Stromal cell of bone marrow (primary cell): ENCODE data around the gene IL11.
A peak's percentile ranks its signal among the peaks of the same experiment; 100 is the strongest.
"Not testable (repeated sequence)": the region's sequence is repeated elsewhere in the genome, so short reads cannot be mapped to it uniquely, and the experiment has no call there.

ENCODE experiments used
- DNase-seq: peaks from one replicate; pipeline ENCODE4 v3.0.0-alpha.2; 2012; ENCODE audit warnings: low read depth

The IL11 gene

DNA sequence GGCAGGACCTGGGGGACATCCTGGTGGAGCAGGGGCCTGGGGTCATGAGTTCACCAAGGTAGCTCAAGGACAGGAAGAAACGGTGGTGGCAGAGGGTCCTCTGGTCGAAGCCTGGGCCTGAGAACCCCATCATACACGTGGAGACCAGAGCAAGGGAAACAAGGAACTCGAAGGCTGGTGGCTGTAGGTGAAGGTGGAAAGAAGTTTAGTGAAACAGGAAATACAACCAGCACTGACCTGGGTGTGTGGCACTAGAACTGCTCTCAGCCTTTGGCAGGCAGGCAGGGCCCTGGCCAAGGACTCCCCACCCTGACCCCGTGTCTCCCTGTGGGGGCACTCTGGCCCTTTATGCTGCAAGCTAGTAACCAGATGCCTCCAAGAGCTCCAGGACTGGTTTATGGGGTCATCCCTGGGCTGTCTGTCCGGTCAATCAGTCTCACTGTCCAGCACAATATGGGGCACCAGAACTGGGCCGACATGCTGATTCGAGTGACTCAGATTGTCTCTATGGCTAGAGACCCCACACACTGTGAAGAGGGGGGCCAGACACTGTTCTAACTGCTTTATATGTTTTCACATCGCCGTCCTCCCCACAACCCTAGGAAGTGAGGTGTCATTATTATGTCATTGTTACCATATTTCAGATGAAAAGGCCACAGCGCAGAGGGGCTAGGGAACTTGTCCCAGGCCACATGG, 19.5 kb downstream of the IL11 start:
- DNase-seq: no peak

DNA sequence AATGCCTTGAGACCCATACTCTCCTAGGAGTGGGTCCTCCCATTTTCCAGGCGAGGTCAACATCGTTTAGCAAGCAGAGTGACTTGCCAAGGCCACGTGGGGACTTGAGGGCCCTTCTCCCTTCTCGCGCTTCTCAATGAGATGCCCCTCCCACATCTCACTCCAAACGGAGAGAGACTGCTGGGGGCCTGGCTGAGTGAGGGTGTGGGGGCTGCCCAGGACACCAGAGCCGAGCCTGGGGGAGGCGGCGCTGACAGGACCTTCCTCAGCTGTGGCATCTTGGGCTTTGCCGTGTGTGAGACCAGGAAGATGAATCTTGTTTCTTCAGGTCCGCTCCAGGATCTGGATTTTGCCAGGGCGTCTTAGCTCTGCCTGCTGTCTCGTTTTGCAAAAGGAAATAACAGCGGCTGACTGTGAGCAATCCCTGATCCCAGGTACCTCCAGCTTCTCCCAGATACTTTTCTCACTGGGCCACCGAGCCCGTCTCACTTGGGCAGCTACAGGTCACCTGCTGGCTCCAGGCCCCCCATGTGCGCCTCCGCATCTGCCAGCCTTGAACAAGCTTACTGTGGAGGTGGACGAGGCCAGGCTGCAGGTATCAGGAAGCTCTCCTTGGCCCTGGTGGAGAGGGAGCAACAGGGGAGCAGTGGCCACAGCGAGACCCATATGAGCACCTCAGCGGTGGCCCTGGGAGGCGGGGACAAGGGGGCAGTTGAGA, 21.8 kb downstream of the IL11 start:
- no peak for DNase-seq

DNA sequence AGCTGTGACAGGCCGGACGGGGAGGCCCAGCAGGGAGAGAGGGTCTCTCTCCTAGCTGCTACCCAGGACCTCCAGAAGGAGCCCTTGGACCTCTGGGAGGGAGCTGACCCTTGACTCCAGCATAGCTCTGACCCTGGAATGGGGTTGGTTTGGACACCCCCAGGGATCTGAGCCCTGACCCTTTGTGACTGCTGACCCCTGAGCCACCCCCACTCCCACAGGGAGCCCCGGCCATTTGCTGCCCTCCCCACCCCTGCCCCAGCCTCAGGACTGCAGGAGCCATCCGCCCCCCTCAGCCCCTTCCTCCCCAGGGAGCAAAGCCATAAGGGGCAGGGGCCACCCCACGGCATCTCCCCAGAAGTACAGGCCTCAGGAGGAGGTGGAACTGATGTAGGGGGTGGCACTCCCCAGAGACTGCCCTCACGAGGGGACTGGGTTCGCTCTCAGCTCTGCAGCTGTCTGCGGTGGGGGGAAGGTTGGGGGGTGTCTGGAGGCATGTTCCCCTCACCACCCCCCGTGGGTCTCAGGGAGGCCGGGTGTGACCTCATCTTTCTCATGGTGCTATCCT, 22.7 kb downstream of the IL11 start:
- DNase-seq: no peak

DNA sequence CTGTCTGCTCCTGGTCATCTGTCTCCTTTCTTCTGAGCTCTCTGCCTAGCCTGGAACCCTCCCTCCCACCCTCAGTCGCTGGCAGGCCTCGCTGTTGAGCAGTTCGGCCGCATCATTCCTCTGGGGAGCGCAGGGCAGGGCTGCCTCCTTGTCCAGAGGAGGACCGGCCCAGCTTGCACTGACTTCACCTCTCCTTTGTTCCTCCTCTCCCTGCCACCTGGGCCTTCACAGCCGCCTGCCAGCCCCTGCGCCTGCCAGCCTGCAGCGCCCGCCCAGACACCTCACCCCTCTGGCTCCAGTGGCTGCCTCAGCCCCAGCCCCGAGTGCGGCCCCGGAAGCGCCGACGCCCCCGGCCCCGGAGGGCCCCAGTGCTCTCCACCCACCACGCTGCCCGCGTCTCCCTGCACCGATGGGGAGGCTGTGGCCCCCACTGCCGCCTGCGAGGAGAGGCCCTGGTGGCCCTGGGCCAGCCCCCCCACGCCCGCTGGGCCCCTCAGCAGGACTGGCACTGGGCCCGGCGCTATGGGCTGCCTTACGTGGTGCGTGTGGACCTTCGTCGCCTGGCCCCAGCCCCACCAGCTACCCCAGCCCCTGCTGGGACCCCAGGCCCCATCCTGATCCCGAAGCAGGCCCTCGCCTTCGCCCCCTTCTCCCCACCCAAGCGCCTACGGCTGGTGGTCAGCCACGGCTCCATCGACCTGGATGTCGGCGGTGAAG, 23.4 kb downstream of the IL11 start:
- no peak for DNase-seq

DNA sequence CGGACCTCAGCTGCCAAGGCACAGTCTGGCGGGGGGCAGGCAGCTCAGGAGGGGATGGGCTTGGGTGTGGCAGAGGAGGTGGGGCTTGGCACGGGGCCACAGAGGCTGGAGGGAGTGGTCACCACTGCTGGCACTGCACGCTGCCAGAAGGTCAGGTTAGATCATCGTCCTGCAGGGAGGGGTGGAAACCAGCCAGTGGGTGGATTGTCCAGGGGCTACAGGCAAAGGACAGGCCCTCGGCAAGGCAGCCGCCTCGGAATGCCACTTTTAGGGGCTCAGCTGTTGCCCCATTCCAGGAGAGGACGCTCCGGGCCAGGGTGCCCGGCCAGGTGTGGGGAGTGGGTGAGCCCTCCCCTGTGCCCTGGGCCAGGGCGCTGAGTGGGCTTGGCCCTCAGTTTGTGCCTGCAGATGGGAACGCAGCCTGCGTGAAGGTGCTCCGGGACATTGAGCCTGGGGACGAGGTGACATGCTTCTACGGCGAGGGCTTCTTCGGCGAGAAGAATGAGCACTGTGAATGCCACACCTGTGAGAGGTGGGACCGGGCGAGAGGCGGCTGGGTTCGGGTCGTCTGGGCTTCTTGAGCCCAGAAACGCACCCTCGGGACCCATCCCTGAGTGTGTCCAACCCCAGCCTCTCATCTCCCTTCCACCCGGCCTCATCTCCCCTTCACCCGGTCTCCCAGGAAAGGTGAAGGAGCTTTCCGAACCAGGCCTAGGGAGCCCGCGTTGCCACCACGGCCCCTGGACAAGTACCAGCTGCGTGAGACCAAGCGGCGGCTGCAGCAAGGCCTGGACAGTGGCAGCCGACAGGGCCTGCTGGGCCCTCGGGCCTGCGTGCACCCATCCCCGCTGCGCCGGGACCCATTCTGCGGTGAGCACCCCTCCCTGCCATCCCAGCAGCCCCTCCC, 24.2 kb downstream of the IL11 start:
- DNase-seq: no peak

DNA sequence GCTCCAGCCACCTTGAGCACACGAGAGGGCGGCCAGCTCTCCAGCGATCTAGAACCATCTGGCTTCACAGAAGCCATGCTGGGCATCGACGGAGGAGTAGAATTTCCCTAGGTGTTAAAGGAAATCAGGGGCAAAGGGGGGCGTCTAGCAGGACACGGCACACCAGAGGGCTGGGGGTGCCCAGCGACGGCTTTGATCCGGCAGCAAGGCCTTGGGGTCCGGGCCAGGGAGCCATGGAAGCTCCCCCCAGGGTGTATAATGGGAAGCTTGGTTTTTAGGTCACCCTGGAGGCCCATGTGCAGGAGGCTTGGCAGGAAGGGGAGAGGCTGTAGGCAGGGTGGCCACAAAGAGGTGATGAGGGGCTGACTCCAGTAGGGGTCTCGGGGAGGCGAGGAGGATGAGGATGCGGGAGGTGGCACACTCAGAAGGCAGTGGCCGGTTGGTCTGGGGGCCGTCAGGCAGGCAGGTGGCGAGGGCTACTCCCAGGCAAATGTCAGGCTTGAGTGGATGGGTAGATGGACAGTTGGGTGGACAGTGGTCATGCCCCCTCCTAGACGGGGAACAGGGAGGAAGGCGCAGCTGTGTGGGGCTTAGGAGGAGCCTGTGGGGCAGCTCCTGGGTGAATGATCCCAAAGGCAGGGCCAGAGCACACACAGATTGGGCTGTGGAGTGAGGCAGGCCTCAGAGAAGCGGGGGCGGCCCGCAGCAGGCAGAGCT, 25.0 kb downstream of the IL11 start:
- no peak for DNase-seq

DNA sequence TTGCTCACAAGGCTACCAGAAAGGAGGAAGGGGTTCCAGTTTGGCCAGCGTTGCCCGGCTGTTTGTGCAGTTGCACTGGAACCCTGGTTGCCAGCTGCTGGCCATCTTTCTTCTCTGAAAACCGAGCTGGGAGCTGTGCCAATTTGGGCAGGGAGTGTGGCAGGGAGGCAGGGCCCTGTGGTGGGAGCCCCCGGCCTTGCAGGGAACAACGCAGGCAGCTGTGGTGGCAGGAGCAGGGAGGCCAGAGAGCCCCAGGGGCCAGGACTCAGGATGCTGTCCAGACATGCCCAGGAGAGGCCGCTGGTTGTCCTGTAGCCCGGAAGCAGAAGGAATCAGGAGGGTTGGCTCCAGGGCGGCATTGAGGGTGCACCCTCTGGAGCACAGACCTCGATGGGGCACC, 25.8 kb downstream of the IL11 start:
- no peak for DNase-seq

DNA sequence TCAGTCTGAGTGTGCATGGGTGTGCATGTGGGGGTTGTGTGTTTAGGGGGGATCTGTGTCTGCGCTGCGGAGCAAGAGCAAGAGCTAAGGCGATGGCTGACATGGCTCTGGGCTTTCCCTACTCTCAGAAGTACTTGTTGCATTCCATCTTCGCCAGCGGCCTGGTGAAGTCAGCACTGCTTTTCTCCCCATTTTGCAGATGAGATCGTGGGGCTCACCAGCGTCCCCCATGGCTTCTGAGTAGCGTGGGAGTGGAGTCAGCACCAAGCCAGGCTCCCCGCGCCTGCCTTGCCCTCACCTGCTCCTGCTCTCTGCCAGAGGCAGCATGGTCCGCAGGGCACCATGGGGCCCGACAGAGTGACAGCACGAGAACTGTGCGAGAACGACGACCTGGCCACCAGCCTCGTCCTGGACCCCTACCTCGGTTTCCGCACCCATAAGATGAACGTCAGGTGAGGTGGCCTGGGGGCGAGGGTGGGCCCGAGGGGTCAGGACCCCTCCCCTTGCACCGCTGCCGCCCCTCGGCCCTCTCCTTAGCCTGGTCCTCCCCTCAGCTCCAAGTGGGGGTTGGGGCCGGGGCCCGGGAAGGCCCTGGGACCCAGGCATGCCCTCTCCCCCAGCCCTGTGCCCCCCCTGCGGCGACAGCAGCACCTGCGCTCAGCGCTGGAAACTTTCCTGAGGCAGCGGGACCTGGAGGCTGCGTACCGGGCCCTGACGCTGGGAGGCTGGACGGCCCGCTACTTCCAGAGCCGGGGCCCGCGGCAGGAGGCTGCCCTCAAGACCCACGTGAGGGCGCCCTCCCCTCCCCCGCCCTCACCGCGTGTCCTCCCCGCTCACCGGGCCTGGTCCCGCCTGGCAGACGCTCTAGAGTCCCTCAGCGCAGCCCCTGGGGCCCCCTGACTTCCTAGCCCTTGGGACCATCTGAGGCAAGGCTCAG, 28.4 kb downstream of the IL11 start:
- no peak for DNase-seq

DNA sequence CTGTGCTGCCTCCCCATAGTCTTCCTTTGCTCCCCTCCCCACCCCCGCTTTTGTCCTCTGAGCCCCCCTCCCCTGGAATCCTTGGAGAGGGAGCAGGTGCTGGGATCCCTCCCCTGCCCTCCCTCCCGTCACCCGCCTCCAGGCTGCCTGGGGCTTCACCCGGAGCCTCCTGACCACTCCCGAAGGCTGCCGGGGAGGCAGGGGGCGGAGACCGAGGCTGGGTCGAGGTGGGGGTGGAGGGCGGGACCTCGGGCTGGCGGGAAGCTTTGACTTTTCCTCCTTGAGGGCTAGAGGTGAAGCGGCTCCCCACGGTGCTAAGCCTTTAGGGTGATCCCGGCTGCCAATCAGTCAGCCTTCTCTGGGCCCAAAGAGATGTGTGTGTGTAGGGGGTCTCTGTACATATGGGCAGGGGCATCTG, 29.1 kb downstream of the IL11 start:
- DNase-seq: no peak

DNA sequence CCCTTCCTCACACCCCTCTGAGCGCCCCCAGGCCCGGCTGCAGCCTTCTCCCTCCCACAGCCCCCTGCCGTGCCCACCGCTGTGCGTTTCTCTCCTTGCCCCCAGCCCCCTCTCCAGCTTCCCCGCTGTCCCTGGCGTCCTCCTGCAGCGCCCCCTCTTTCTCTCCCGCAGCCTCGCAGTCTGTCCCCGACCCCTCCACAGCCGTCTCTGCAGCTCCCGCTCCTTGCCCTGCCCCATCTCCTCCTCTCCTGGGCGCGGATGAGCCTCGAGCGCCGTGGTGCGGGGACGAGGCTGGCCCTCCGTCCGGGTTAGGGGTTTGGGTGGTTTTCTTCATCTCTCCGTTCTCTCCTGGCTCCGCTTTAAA, 29.5 kb downstream of the IL11 start:
- no peak for DNase-seq

DNA sequence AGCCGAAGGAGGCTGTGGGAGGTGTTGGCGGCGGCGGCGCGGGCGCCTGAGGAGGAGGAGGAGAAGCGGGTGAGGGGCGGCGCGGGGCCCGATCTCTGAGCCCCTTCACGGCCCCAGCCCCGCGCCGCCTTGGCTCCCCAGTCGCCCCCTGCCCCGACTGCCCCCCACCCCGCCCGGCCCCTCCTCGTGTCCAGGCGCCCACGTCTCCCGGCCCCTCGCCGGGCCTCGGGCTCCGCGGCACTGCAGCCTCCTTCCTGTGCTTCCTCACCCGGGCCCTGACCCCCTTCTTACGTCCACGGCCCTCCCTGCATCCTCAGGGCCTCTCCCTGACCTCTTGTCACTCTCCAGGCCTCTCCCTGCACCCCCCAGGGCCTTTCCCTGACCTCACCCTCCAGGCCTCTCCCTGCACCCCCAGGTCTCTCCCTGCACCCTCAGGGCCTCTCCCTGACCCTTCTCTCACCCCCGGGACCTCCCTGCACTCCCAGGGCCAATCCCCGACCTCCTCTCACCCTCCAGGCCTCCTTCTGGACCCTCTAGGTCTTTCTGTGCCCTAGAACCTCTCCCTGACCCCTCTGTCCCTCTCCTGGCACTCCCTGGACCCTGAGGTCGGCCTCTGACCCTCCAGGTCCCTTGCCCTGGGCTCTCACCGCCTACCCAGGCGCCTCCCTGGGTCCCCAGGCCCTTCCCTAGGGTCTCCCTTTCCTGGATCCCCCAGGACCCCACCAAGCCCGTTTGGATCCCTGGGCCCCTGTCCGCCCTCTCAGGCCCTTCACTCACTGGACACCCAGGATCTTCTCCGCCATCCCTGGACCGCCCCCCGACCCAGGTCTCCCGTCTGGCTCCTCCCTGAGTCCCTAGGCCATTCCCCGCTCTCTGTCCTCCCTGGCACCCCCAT, 30.1 kb downstream of the IL11 start:
- DNase-seq: no peak

DNA sequence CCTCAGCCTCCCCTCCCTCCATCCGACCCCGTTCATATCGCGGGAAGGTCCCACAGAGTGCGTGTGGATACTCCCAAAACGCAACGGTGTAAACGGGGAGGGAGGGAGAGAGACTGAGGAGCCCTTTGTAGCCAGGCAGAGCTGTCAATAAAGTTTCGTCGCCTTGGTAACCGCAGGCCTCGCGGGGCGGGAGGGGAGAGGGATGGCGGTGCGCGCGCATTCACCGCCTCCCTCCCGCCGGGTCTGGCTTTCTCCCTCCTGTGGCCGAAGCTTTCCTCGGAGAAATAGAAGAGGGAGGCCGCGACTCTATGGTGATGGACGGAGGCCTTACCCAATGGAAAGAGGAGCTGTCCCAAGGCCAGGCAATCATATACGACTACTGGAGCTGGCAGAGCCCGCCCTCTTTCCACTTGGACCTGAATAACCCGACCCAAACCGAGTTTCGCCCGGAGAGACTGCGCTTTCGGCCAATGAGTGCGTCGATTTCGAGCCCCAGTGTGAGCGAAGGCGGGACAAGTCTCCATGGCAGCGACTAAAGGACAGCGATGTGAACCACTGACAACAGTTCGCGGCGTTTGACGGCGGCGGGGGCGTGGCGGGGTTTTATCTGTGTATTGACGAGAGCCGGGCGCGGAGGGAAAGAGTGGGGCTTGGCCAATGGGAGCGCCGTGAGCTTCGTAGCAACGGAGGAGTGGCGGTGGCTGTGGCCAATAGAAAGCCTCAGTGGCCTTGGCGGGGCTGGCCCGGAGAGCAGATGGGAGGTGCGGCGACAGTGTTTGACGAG, 31.0 kb downstream of the IL11 start, which contains the start of gene KMT5C:
KMT5C (plus strand) TSS at position 772 of the 784 bp plus-strand sequence. CDS start 2,061 bp downstream, outside the sequence.
- peak; percentile 100 for DNase-seq

DNA sequence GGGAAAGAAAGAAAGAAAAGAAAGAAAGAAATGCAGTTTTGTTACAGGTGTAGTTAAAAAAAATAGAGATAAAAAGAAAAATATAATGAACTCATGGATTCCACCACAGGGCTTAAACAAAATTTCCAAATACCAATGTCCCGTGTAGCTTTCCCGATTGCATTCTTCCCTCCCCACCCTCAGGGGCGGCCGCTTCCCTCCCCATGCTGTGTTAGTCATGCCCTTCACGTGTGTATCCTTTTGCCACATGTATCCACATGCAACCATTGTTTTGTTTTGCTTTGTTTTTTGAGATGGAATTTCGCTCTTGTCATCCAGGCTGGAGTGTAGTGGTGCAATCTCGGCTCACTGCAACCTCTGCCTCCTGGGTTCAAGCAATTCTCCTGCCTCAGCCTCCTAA, 34.2 kb downstream of the IL11 start:
- DNase-seq: no peak

DNA sequence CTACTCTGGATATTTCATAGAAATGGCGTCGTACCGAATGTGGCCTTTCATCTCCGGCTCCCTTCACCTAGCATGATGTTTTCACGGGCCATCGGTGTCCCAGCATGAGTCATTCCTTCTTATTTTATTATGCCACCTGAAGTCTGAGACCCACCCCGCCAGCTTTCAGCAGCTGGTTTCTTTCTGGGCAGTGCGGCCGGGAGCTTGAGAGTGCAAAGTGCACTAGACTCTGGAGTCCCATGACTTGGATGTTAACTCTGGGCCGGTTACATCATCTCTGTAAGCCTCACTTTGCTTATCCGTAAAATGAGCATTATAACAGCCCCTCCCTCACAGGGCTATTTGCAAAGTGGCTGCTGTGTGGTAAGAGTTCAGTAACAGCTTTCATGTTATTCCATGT, 36.4 kb downstream of the IL11 start:
- DNase-seq: no peak

DNA sequence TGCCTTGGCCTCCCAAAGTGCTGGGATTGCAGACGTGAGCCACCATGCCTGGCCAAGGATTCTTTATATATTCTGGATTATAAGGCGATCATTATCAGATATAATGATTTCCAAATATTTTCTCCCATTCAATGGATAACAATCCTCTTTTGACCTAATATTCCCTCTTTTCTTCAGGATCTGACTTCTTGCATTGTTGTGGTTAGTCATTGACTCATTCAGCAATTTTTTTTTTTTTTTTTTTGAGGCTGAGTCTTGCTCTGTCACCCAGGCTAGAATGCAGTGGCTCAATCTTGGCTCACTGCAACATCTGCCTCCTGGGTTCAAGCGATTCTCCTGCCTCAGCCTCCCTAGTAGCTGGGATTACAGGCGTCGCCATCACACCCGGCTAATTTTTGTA, 40.5 kb downstream of the IL11 start:
- not testable (repeated sequence) for DNase-seq

DNA sequence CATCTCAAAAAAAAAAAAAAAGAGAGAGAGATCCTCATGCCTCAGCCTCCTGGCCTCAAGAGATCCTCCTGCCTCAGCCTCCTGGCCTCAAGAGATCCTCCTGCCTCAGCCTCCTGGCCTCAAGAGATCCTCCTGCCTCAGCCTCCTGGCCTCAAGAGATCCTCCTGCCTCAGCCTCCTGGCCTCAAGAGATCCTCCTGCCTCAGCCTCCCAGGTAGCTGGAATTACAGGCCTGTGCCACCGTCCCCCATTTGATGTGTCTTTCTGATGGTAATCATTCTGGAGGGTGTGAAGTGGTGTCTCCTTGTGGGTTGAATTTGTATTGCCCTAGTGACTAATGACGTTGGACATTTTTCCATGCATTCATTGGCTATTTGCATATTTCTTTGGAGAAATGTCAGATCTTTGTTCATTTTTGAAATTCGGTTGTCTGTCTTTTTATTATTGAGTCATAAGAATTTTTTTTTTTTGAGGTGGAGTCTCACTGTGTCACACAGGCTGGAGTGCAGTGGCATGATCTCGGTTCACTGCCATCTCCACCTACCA, 41.4 kb downstream of the IL11 start:
- DNase-seq: not testable (repeated sequence)

DNA sequence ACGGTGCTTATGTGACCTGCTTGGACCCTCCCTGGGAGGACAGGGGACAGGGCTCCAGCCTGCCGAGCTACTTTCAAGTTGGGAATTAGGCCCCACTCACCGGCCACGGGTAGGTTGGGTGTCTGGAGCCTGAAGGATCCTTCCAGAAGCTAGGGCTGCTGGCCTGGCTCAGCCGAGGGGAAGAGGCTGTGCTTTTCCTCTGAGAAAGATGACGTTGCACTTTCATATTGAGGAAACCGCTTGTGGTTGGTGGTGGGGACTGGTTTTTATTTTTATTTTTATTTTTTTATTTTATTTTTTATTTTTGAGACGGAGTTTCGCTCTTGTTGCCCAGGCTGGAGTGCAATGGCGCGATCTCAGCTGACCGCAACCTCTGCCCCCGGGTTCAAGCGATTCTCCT, 45.1 kb downstream of the IL11 start, which contains the start of gene TMEM150B:
TMEM150B (minus strand) TSS at position 170 of the 400 bp plus-strand sequence. CDS start 4,305 bp downstream, outside the sequence.
- no peak for DNase-seq

DNA sequence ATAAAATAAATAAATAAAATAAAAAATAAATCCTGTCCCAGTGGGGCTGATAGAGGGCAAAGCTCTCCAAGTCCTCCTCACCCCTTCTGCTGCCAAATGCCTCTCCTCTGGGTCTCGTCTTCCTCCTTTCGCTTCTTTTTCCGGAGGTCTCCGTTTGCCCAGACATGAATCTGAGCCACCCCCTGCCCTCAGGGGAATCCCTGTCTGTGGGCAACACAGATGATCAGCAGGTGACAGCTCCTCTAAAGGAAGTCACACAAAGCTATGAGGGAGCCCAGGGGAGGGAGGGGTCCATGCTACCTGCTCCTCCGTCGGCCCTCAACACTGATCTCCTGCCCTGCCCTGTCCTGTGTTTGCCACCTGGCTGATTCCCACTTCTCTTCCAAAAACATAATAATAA, 45.6 kb downstream of the IL11 start:
- DNase-seq: no peak
